K562 (cell line): ENCODE measurements around the gene BDP1. TPM values are rescaled to one million over a fixed set of nuclear protein-coding genes. Genes with fewer than 3 reads are reported as not detected.

Experiments used
- ARNT ChIP-seq, 2 experiments: fragments of 450-650 bp; IDR thresholded peaks; 2 replicates each; pipeline ENCODE4 v1.6.1; 2016; ENCODE audit warnings: mild to moderate bottlenecking in 1 of 2
- GTF3C2 ChIP-seq: IDR thresholded peaks from 3 replicates; pipeline ENCODE4 v1.6.1; 2011; ENCODE audit warnings: borderline replicate concordance, mild to moderate bottlenecking, moderate library complexity; ENCODE audit not compliant: insufficient read length; ENCODE audit errors: extremely low read depth
- HES1 ChIP-seq: fragments of 450-650 bp; IDR thresholded peaks from 2 replicates; pipeline ENCODE4 v1.6.1; 2016; ENCODE audit warnings: low read depth, mild to moderate bottlenecking, moderate library complexity
- HLTF ChIP-seq: fragments of 450-650 bp; IDR thresholded peaks from 2 replicates; pipeline ENCODE4 v1.6.1; 2016
- HMGXB4 ChIP-seq: sonication (generic); formaldehyde crosslinking; IDR thresholded peaks from 2 replicates; pipeline ENCODE4 v1.8.1; 2023; ENCODE audit warnings: mild to moderate bottlenecking, missing genetic modification reagents
- MCM2 ChIP-seq: fragments of 450-650 bp; IDR thresholded peaks from 2 replicates; pipeline ENCODE4 v1.6.1; 2017; ENCODE audit warnings: low read depth, mild to moderate bottlenecking
- SMARCA4 ChIP-seq: fragments of 450-650 bp; IDR thresholded peaks from 2 replicates; pipeline ENCODE4 v1.6.1; 2016
- ZBTB40 ChIP-seq, 2 experiments: fragments of 450-650 bp in 1 of 2; sonication (generic) in 1 of 2; formaldehyde crosslinking in 1 of 2; IDR thresholded peaks; 2 replicates each; pipeline versions ENCODE4 v1.7.1 to v1.9.0; 2016 to 2022; ENCODE audit warnings: inconsistent platforms in 1 of 2, mild to moderate bottlenecking in 1 of 2, missing genetic modification reagents in 1 of 2
- polyA plus RNA-seq, 8 experiments: library from polyadenylated mRNA; depleted of rRNA in 4 of 8; stranded (reverse) in 5 of 8; unstranded in 3 of 8; fragments of >200 nt; fragmentation: Nextera tagmentation in 2 of 8; fragmentation: Illumina TruSeq in 1 of 8; extraction: Ambion mirVana in 2 of 8; extraction: Trizol in 1 of 8; gene quantifications; 2 replicates each; pipeline versions ENCODE4 v1.2.1 to v1.2.3, GENCODE V29; 2011 to 2014; ENCODE audit warnings: inconsistent platforms in 1 of 8, missing spikeins in 1 of 8
- total RNA-seq, 7 experiments: library from RNA; depleted of rRNA in 6 of 7; stranded (reverse); fragments of >200 nt in 6 of 7; fragmentation: Illumina TruSeq in 2 of 7; extraction: Trizol in 2 of 7; gene quantifications; 2 replicates each; pipeline versions ENCODE4 v1.2.1 to v1.2.3, GENCODE V29; 2011 to 2021; ENCODE audit warnings: low replicate concordance in 1 of 7

Gene BDP1
- total and polyA plus RNA-seq, 9 of the 15 experiments (the other 6 are each of a cell fraction or from before 2014, with no cell fraction given), result 6.9 to 47.3 (median 23.9) TPM

GRCh38 chr5:71455427-71456361 is at the start of gene BDP1 (continued):
- TF ChIP-seq ZBTB40 (IDR thresholded peaks at IDR 0.05), result peak; percentile 53; the same call in 1 of the 2 replicates
- TF ChIP-seq ZBTB40 (CRISPR knock-in tag; IDR thresholded peaks at IDR 0.05), result 0 out of 2 replicates have a peak, but pooled peaks have one; percentile 31
- TF ChIP-seq GTF3C2, result no peak
- no peak for TF ChIP-seq MCM2
- peak; percentile 87 for TF ChIP-seq HLTF
- TF ChIP-seq ARNT (IDR thresholded peaks at IDR 0.05), result no peak
- TF ChIP-seq HMGXB4 (CRISPR knock-in tag), result 0 out of 2 replicates have a peak, but pooled peaks have one; percentile 12
- peak; percentile 17; the same call in 1 of the 2 replicates for TF ChIP-seq SMARCA4
- TF ChIP-seq HES1, result no peak
